Mesothelial cell of epicardium (in vitro differentiated cells): ENCODE measurements around the gene EDNRA. TPM values are rescaled to one million over a fixed set of nuclear protein-coding genes. Genes with fewer than 3 reads are reported as not detected.
A peak's percentile ranks its signal among the peaks of the same experiment; 100 is the strongest.

ENCODE experiments used
- DNase-seq, 2 experiments: peaks; one replicate each; pipeline ENCODE4 v3.0.0; 2021; ENCODE audit warnings: low spot score in 2 of 2; ENCODE audit not compliant: unreplicated experiment in 2 of 2
- H3K27ac Mint-ChIP-seq: 2 replicates; pipeline ENCODE4 v1.8.0; 2021; ENCODE audit warnings: mixed read lengths
- H3K27me3 Mint-ChIP-seq: 2 replicates; pipeline ENCODE4 v1.8.0; 2021; ENCODE audit warnings: low read depth, mixed read lengths
- H3K36me3 Mint-ChIP-seq: 2 replicates; pipeline ENCODE4 v1.8.0; 2021; ENCODE audit warnings: mixed read lengths
- H3K4me1 Mint-ChIP-seq: 2 replicates; pipeline ENCODE4 v1.8.0; 2021; ENCODE audit warnings: mixed read lengths
- H3K4me3 Mint-ChIP-seq: 2 replicates; pipeline ENCODE4 v1.8.0; 2021; ENCODE audit warnings: mild to moderate bottlenecking, moderate library complexity, mixed read lengths
- H3K9me3 Mint-ChIP-seq: 2 replicates; pipeline ENCODE4 v1.8.0; 2021; ENCODE audit warnings: mixed read lengths
- CTCF ChIP-seq: fragments of 200-600 bp; sonication (generic); IDR thresholded peaks from one replicate; pipeline ENCODE4 v1.5.0; 2021; ENCODE audit warnings: antibody characterized with exemption; ENCODE audit not compliant: unreplicated experiment
- total RNA-seq: library from RNA; stranded (reverse); gene quantifications from 3 replicates; pipeline ENCODE4 v1.2.1, GENCODE V29; 2021

Gene EDNRA
- total RNA-seq, 1 donor from 2014 or later = 140 TPM

- Mint-ChIP-seq H3K9me3 (no peaks in the 10 kb centered on the region), H3K27me3 (no peaks in the 10 kb centered on the region), H3K4me3 (peak overlapping the region; percentile 27), H3K4me1 (peaks cover 83% of the 10 kb centered on the region), H3K27ac (peak overlapping the region; percentile 82), H3K36me3 (peaks cover 35% of the 10 kb centered on the region)
- no peak for TF ChIP-seq CTCF
- DNase-seq = no peak
Measured at GRCh38 chr4:147488556-147488955, 7.7 kb downstream of the EDNRA start.

GRCh38 chr4:147491086-147491485 is 10.2 kb downstream of the EDNRA start:
- Mint-ChIP-seq H3K27ac (peak overlapping the region; percentile 88), H3K4me3 (no peak overlapping the region), H3K4me1 (peaks cover 84% of the 10 kb centered on the region), H3K9me3 (peaks cover 4% of the 10 kb centered on the region), H3K36me3 (peaks cover 35% of the 10 kb centered on the region), H3K27me3 (no peaks in the 10 kb centered on the region)
- DNase-seq = no peak
- no peak for TF ChIP-seq CTCF

GRCh38 chr4:147492306-147492705 is 11.4 kb downstream of the EDNRA start:
- peaks cover 26% of the 10 kb centered on the region for H3K36me3 Mint-ChIP-seq
- no peaks in the 10 kb centered on the region for H3K27me3 Mint-ChIP-seq
- peak overlapping the region; percentile 16 for H3K4me3 Mint-ChIP-seq
- H3K27ac Mint-ChIP-seq = peak overlapping the region; percentile 88
- H3K9me3 Mint-ChIP-seq = peaks cover 4% of the 10 kb centered on the region
- no peak for TF ChIP-seq CTCF
- peaks cover 74% of the 10 kb centered on the region for H3K4me1 Mint-ChIP-seq
- DNase-seq = no peak

- H3K9me3 Mint-ChIP-seq = peaks cover 4% of the 10 kb centered on the region
- no peak for TF ChIP-seq CTCF
- peak overlapping the region; percentile 46 for H3K4me3 Mint-ChIP-seq
- peaks cover 24% of the 10 kb centered on the region for H3K36me3 Mint-ChIP-seq
- H3K27me3 Mint-ChIP-seq = no peaks in the 10 kb centered on the region
- H3K27ac Mint-ChIP-seq = peak overlapping the region; percentile 91
- peaks cover 70% of the 10 kb centered on the region for H3K4me1 Mint-ChIP-seq
- DNase-seq = no peak
Measured at GRCh38 chr4:147492761-147493160, 11.9 kb downstream of the EDNRA start.

GRCh38 chr4:147493307-147493706 is 12.4 kb downstream of the EDNRA start:
- Mint-ChIP-seq H3K27me3 (no peaks in the 10 kb centered on the region), H3K4me1 (peaks cover 68% of the 10 kb centered on the region), H3K9me3 (peaks cover 4% of the 10 kb centered on the region), H3K36me3 (peaks cover 25% of the 10 kb centered on the region), H3K4me3 (peak overlapping the region; percentile 20), H3K27ac (peak overlapping the region; percentile 91)
- no peak for DNase-seq
- TF ChIP-seq CTCF = no peak

- peaks cover 4% of the 10 kb centered on the region for H3K9me3 Mint-ChIP-seq
- H3K27ac Mint-ChIP-seq = peak overlapping the region; percentile 84
- peaks cover 25% of the 10 kb centered on the region for H3K36me3 Mint-ChIP-seq
- DNase-seq = no peak
- peaks cover 64% of the 10 kb centered on the region for H3K4me1 Mint-ChIP-seq
- no peak overlapping the region for H3K4me3 Mint-ChIP-seq
- no peaks in the 10 kb centered on the region for H3K27me3 Mint-ChIP-seq
- no peak for TF ChIP-seq CTCF
Measured at GRCh38 chr4:147494301-147494700, 13.4 kb downstream of the EDNRA start.
